PC-3 (cell line): ENCODE measurements around the gene GALK2.

Source experiments
- EZH2 ChIP-seq: fragments of 300-600 bp; sonication (generic); IDR thresholded peaks from one replicate; pipeline ENCODE4 v1.6.1; 2017; ENCODE audit warnings: antibody characterized with exemption, mild to moderate bottlenecking, low read length; ENCODE audit not compliant: unreplicated experiment
- EZH2phosphoT487 ChIP-seq: fragments of 300-600 bp; sonication (generic); IDR thresholded peaks from 2 replicates; pipeline ENCODE4 v1.6.1; 2018; ENCODE audit warnings: mild to moderate bottlenecking, antibody characterized with exemption, low read length, borderline replicate concordance
- TF ChIP-seq, protein P1 (sequence below): fragments of 300-600 bp; sonication (generic); conservative IDR thresholded peaks from 2 replicates; pipeline ENCODE4 v1.5.1; 2017; ENCODE audit warnings: antibody characterized with exemption, low read depth, mild to moderate bottlenecking, low read length

DNA sequence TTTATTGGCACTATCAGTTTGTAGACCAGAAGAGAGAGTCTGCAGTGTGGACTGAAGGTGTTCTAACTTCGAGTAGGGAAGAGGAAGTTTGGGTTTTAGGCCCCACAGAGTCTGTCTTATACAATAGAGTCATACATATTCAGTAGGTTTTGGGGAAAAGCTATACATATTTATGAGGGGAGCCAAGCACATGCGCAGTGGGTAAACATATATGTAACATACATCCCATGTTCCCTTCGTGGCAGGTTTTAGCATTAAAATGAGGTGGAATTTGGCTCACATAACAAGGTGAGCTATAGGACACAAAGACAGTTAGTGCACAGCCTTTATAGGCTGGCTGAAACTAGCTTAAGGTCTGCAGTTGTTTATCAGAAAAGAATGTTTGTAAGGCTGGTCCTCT, 4.9 kb downstream of the GALK2 start:
- TF ChIP-seq, protein P1, sequence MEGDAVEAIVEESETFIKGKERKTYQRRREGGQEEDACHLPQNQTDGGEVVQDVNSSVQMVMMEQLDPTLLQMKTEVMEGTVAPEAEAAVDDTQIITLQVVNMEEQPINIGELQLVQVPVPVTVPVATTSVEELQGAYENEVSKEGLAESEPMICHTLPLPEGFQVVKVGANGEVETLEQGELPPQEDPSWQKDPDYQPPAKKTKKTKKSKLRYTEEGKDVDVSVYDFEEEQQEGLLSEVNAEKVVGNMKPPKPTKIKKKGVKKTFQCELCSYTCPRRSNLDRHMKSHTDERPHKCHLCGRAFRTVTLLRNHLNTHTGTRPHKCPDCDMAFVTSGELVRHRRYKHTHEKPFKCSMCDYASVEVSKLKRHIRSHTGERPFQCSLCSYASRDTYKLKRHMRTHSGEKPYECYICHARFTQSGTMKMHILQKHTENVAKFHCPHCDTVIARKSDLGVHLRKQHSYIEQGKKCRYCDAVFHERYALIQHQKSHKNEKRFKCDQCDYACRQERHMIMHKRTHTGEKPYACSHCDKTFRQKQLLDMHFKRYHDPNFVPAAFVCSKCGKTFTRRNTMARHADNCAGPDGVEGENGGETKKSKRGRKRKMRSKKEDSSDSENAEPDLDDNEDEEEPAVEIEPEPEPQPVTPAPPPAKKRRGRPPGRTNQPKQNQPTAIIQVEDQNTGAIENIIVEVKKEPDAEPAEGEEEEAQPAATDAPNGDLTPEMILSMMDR, result no peak
- TF ChIP-seq EZH2phosphoT487 (no peak), EZH2 (no peak)
